HG02588 (cell line): ENCODE results near the gene UBR1.

Source experiments
- ATAC-seq: cut with Tn5 transposase; IDR thresholded peaks from one replicate; pipeline ENCODE4 v1.9.1; 2021; ENCODE audit warnings: mild to moderate bottlenecking, moderate library complexity; ENCODE audit not compliant: unreplicated experiment

UBR1 gene

DNA sequence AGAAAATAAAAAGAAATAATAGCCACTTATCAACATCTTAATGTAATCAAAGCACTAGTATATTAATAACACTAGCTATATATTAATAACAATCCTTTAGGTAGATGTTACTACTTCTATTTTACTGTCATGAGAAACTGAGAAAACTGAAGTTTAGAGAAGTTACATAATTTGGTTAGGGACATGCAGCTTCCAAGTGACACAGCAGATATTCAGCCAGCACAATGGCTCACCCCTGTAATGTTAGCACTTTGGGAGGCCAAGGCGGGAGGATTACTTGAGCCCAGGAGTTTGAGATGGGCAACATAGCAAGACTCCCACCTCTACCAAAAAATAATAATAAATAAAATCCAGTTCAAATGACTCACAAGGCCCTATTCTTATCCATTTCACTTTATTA, 1.9 kb upstream of the UBR1 start:
- ATAC-seq = no peak

DNA sequence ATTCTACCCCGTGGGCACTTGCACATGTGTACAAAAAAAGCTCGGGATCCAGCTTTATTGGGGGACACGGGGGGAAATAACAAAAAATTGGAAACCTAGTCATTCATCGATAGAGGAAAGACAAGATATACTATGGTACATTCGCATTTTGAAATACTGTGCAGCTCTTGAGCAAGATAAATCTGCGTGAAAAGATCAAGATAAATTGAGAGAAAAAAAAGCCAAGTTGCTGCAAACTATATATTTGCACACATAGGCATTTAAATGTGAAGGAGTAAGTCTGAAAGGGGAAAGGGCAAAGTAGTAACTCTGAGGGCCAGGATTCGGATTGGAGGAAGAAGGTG, 620 bp upstream of the UBR1 start:
- no peak for ATAC-seq

DNA sequence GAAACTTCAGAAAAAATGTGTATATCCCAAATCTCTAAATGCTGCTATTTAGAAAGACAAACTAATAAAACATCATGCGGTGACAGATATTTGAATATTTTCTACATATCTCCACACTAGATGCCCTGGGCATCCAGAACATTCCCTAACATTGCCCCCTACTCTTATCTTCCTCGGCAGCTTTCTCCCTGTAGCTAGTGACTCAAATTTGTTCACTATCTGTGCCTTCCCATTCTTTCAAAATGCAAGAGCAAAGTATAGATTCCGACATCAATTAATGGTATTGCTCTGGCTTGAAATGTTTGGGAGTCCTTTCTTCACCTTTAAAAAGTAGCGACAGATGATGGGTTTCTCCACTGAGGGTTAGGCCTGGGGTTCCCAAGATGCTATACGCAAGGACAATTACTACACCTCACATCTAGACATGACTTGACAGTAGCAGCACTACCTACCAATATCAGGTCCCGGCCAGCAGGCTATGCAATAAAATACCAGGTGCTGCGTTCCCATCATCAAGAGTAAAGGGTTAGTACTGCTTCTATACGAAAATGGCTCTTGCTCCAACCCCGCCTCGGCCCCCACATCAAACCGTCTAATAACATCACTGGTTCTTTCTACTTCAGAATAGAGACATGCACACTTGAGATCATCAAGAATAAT, 631 bp downstream of the UBR1 start:
- no peak for ATAC-seq

- no peak for ATAC-seq
These were observed 1.4 kb downstream of the UBR1 start for GRCh38 chr15:43104426-43104825.

- ATAC-seq = no peak
These were observed 1.9 kb downstream of the UBR1 start for GRCh38 chr15:43103907-43104306.

GRCh38 chr15:43102187-43102586, 3.7 kb downstream of the UBR1 start:
- ATAC-seq = no peak

DNA sequence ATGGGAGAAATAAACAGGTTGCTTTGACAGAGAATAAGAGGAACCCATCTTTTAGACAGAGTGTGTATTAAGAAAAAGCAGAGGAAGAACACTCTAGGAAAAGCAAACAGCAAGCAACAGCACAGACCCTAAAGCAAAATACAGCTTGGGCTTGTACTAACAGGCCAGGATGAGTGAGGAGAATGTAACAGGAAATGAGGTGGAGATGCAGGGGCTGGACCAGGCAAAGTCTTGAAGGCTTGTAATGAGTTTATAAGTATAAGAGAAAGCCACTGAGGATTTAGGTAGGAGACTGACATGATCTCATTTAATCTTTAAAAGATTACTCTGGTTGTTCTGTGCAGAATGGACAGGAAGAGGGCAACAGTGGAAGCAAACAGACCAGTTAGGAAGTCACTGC, 4.9 kb downstream of the UBR1 start:
- ATAC-seq = no peak

DNA sequence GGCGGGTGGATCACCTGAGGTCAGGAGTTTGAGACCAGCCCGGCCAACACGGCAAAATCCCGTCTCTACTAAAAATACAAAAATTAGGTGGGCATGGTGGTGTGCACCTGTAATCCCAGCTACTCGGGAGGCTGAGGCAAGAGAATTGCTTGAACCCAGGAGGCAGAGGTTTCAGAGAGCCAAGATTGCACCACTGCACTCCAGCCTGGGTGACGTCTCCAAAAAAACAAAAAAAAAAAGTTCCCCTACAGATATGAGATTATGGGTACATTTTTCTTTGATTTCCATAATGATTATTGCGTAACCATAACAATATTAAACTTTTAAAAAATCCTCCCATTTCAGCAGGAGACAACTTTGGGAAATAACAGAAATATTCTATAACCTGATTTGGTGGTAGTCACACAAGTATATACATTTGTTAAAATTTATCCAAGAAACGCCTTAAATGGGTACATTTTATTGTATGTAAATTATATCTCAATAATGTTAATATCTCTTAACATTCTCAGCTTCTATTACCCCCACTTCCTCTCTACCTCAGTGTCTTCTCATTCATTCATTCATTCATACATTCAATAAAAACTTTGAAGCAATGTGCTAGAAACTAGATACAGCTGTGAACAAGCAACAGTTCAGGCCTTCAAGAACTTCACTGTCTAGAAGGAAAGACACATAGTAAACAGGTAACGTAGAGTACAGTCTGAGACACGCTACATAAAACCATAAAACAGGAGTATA, 6.6 kb downstream of the UBR1 start:
- no peak for ATAC-seq

DNA sequence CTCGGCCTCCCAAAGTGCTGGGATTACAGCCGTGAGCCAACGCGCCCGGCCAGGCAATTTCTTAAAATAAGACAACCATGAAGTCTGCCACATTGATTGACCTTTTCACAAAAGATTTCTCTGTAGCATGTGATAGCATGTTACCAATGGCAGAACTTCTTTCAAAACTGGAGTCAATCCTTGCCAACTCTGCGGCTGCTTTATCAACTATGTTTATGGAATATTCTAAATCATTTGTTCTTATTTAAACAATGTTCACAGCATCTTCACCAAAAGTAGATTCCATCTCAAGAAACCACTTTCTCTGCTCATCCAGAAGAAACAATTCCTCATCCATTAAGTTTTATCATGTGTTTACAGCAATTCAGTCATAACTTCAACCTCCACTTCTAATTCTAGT, 9.4 kb downstream of the UBR1 start:
- no peak for ATAC-seq

- no peak for ATAC-seq
These were observed 10.0 kb downstream of the UBR1 start for GRCh38 chr15:43095708-43096347.

DNA sequence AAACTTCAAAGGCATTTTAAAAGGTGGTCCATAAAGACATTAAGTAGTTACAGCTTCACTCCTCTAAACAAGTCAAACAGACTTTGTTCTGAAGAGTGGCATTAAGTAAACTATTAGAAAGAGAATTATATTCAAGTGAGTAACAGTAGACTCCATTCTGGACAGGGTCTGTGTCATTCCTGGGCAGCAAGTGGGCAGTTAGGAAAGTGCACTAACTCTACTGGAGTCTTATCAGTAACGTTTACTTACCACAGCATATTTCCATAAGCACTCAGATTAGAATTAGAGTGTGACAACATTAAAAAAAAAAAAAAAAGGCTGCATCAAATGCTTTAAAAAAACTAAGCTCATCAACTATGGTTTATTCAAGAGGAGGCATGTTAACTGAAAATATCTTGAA, 10.6 kb downstream of the UBR1 start:
- no peak for ATAC-seq

DNA sequence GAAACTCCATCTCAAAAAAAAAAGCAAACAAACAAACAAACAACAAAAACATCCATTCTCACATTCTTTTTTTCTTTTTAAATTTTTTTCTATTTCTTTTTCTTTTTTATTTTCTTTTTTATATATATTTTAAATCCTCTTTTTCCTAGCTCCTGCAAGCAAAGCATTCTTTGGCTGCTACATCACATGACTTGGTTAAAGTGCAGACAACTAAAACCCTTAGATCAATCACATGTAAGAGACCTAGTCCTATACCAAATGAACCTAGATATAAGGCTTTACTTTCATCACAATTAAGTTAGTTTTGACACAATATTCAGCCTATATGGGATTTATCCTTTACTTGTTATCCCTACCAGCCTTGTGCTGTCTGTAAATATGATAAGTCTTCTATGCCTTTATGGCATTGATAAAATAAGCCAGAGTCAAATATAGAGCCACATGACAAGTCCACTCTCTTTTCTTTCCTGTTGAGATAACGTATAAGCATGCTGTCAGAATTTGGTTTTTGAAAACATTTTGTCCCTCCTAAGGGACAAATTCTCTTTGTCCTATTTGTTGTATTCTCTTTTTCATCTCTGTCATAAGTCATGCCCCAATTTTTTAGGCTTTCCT, 11.3 kb downstream of the UBR1 start:
- ATAC-seq = no peak

DNA sequence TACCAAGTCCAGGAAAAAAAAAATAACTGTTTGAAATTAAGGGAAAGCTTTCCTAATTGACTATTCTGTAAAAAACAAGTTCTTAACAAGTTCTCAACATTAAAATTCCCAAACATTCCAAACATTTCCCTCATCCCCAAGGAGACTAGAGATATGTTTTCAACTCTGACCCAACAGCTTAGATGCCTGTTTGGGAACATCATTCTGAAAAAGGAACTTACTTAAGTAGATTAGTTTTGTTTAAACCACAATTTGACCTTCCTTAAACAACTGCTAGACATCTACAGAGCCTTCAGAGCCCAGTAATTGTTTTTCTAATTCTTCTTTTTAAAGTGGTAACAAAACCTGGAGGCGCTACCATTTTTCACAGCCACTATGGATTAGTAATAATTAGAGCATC, 12.8 kb downstream of the UBR1 start:
- no peak for ATAC-seq

DNA sequence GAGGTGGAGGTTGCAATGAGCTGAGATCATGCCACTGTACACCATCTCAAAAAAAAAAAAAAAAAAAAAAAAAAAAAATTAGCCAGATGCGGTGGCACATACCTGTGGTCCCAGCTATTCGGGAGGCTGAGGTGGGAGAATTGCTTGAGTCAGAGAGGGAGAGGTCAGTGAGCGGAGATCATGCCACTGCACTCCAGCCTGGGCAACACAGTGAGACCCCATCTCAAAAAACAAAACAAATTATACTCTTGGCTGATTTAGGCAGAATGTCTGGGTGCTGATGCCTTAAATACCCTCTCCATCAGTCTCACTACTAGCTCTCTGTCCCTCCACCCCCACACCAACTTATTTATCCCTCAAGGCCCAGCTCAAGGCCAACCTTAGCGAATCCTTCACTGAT, 14.0 kb downstream of the UBR1 start:
- no peak for ATAC-seq

DNA sequence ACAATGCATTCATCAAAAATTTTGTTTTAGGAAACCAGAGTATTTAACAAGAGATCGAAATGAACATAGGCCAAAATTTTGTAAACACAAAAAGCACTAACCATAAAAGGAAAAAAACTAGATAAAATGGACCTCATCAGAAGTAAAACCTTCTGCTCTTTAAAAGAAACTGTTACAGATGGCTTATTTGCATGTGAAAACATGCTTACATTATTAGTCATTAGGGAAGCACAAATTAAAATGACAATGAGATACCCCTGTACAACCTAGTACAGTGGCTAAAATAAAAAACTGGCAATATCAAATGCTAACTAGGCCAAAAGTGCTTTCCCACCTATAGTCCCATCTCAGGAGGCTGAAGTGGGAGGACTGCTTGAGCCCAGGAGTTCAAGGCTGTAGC, 19.3 kb downstream of the UBR1 start:
- ATAC-seq = no peak

DNA sequence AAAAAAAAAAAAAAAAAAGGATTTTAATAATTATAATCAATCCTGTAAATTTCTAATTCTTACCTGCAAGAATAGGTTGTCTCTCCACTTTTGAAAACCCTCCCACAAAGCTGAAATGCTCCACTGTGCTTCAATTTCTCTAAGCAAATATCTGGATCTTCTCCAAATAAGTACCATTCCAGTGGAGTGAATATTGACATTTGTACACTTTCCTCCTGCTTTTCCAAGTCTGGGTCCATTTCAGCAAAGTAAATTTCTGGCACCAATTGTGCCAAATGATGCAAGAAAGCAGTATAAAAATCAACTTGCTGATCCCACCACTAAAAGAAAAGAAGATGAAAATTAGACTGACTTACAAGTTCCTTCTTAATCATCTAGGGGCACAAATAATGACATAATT, 19.9 kb downstream of the UBR1 start:
- no peak for ATAC-seq

DNA sequence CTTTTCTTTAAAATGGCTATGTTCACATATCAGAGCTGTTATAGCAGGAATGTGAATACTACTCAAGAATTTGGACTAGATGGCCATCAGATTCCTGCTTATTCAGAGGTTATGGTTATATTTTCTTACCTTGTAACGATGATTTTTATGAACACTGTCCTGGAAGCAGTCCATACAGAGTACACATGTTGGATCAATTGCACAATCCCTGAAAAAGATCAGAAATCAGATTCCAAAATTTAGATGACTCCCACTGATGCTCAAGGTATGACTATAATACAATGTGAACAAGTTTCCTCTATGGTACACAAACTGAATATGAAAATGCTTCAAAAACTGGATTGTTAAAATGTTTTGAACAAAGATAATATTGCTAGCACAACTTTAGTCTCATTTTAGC, 23.3 kb downstream of the UBR1 start:
- ATAC-seq = no peak

GRCh38 chr15:43081283-43081682, 24.6 kb downstream of the UBR1 start:
- ATAC-seq = no peak

GRCh38 chr15:43071451-43071850, 34.4 kb downstream of the UBR1 start:
- ATAC-seq = no peak

GRCh38 chr15:43070893-43071292, 34.9 kb downstream of the UBR1 start:
- no peak for ATAC-seq

GRCh38 chr15:43070249-43070648, 35.6 kb downstream of the UBR1 start:
- ATAC-seq = no peak
